Middle frontal gyrus (tissue), 1 donor: ENCODE results near the gene CCT3.
"Not testable (repeated sequence)": the region's sequence is repeated elsewhere in the genome, so short reads cannot be mapped to it uniquely, and the experiment has no call there.

Experiments used
- DNase-seq: peaks from one replicate; pipeline ENCODE4 v3.0.0-alpha.2; 2015; ENCODE audit warnings: low spot score; ENCODE audit errors: extremely low spot score

CCT3 gene

GRCh38 chr1:156368889-156369684 is 31.0 kb upstream of the CCT3 start, which contains the start of gene RHBG:
RHBG (plus strand) TSS chr1:156369211; CDS start chr1:156369250, 39 bp downstream.
- no peak for DNase-seq

GRCh38 chr1:156368157-156368658 is 30.1 kb upstream of the CCT3 start:
- DNase-seq: no peak

- DNase-seq: no peak
Observed at GRCh38 chr1:156367383-156368156, 29.5 kb upstream of the CCT3 start.

GRCh38 chr1:156366378-156367166 is 28.5 kb upstream of the CCT3 start:
- no peak for DNase-seq

- no peak for DNase-seq
Observed at GRCh38 chr1:156365754-156366153, 27.7 kb upstream of the CCT3 start.

GRCh38 chr1:156360534-156360933 is 22.4 kb upstream of the CCT3 start:
- no peak for DNase-seq

GRCh38 chr1:156359973-156360372 is 21.9 kb upstream of the CCT3 start:
- DNase-seq: no peak

- DNase-seq: no peak
Observed at GRCh38 chr1:156359249-156359648, 21.2 kb upstream of the CCT3 start.

GRCh38 chr1:156358641-156359040 is 20.5 kb upstream of the CCT3 start:
- DNase-seq: no peak

GRCh38 chr1:156357977-156358376 is 19.9 kb upstream of the CCT3 start:
- DNase-seq: no peak

GRCh38 chr1:156356875-156357534 is 18.9 kb upstream of the CCT3 start:
- DNase-seq: no peak

- no peak for DNase-seq
Observed at GRCh38 chr1:156356262-156356874, 18.3 kb upstream of the CCT3 start.

- DNase-seq: not testable (repeated sequence)
Observed at GRCh38 chr1:156352481-156352880, 14.4 kb upstream of the CCT3 start.

- no peak for DNase-seq
Observed at GRCh38 chr1:156347331-156347730, 9.2 kb upstream of the CCT3 start.

- no peak for DNase-seq
Observed at GRCh38 chr1:156346636-156347035, 8.5 kb upstream of the CCT3 start.

GRCh38 chr1:156346035-156346434 is 7.9 kb upstream of the CCT3 start:
- not testable (repeated sequence) for DNase-seq

GRCh38 chr1:156344409-156344808 is 6.3 kb upstream of the CCT3 start:
- no peak for DNase-seq

GRCh38 chr1:156342166-156342955 is 4.3 kb upstream of the CCT3 start:
- DNase-seq: no peak

- DNase-seq: no peak
Observed at GRCh38 chr1:156337888-156338179, 258 bp downstream of the CCT3 start.
